ENCODE measurements around the gene DMKN. TPM values are rescaled to one million over a fixed set of nuclear protein-coding genes. Genes with fewer than 3 reads are reported as not detected.

Gene DMKN
- polyA plus RNA-seq, 3 donors, result not detected

DNA sequence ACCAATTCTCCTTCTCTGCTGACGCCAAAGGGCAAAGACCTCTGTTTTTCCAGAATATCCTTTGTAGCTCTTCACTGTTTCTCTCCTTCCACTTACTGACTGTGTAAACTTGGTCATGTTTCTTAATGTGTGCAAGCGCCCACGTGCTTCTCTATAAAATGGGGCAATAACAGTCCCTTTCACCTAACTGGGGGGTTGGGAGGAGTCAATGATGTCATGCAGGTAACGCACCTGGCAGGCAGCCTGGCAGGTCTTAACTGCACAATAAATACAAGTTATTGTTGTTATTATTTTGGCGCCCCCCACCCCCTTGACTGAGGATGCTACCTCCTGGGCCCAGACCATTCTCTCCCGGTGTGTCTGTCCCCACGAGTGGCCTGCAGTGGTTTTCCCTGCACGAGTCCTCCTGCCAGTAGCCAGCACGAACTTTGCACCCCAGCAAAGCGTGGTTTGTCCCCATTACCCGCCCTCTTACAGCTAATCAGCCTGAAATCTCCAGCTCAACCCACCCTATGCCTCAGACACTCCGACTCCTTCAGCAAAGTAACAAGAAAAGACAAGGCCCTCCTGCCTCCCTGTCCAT, 9.4 kb upstream of the DMKN start:
- Histone ChIP-seq H3K9ac (ENCODE audit: insufficient read depth, low read length, poor library complexity, severe bottlenecking) (no peak overlapping the region), H3K4me3 (replicated peaks in 1 of 3; ENCODE audit: low read depth in 2 of 3, low read length in 3 of 3) (no peak overlapping the region), H2AFZ (ENCODE audit: insufficient read depth, low read depth, low read length, poor library complexity, severe bottlenecking) (no peak overlapping the region), H3K9me3 (replicated peaks in 1 of 2; ENCODE audit: control insufficient read depth in 1 of 2, insufficient read depth in 1 of 2, low read length in 2 of 2) (no peaks in the 10 kb centered on the region), H3K27me3 (ENCODE audit: control insufficient read depth in 2 of 2, insufficient read depth in 2 of 2, low read length in 2 of 2) (no peaks in the 10 kb centered on the region), H3K4me1 (ENCODE audit: control insufficient read depth in 1 of 2, insufficient read depth in 2 of 2, low read length in 2 of 2) (no peaks in the 10 kb centered on the region), H3K4me2 (replicated peaks; ENCODE audit: extremely low read depth, low read length, poor library complexity, severe bottlenecking) (no peak overlapping the region), H3K27ac (ENCODE audit: low read depth in 1 of 2, low read length in 2 of 2) (no peak overlapping the region), H3K79me2 (ENCODE audit: insufficient read depth, low read length) (no peaks in the 10 kb centered on the region), H4K20me1 (ENCODE audit: insufficient read depth, low read length) (no peaks in the 10 kb centered on the region), H3K36me3 (replicated peaks in 1 of 2; ENCODE audit: control insufficient read depth in 1 of 2, insufficient read depth in 2 of 2, low read length in 2 of 2) (no peaks in the 10 kb centered on the region)
- Mint-ChIP-seq H3K9me3 (no peaks in the 10 kb centered on the region), H3K27ac (no peak overlapping the region), H3K4me3 (no peak overlapping the region), H3K36me3 (no peaks in the 10 kb centered on the region), H3K4me1 (peaks cover 2% of the 10 kb centered on the region), H3K27me3 (ENCODE audit: low read depth in 3 of 3) (peaks cover 5 to 10% (median 8%) of the 10 kb centered on the region in 3 donors)
- 93% methylated on average over 8 of the region's 12 CpGs for WGBS (ENCODE audit: insufficient coverage)
- no peak for DNase-seq
- intact Hi-C loops (cut with micrococcal nuclease), result no loop called here
- TF ChIP-seq, protein P1, sequence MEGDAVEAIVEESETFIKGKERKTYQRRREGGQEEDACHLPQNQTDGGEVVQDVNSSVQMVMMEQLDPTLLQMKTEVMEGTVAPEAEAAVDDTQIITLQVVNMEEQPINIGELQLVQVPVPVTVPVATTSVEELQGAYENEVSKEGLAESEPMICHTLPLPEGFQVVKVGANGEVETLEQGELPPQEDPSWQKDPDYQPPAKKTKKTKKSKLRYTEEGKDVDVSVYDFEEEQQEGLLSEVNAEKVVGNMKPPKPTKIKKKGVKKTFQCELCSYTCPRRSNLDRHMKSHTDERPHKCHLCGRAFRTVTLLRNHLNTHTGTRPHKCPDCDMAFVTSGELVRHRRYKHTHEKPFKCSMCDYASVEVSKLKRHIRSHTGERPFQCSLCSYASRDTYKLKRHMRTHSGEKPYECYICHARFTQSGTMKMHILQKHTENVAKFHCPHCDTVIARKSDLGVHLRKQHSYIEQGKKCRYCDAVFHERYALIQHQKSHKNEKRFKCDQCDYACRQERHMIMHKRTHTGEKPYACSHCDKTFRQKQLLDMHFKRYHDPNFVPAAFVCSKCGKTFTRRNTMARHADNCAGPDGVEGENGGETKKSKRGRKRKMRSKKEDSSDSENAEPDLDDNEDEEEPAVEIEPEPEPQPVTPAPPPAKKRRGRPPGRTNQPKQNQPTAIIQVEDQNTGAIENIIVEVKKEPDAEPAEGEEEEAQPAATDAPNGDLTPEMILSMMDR (IDR thresholded peaks at IDR 0.05), result no peak

DNA sequence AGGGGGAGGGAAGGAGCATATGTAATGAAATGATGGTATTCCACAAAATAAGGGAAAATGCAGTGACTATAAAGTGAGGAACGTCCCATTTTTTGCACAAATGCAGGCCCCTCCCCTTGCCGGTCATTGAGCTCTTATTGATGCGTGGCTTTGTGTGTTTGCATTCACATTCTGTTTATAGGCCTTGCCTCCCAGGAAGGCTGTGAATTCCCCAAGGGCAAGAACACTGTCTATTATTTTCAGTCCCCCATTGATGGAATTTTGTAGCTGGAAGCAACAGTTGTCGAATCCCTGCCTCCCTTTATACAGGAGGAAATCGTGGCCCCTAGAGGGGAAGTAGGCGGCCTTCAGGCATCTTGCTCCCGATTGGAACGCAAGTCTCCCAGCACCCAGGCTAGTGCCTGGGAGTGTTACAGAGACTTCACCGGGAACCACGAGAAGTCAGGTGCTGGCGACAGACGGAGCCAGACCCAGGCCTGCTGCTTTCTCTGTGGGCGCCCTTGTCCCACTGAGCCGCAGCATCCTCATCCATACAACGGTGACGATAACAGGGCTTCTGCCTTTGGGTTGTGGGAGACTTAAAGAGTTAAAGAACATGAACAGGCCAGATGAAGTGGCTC, 7.8 kb upstream of the DMKN start:
- Histone ChIP-seq H3K4me1 (ENCODE audit: control insufficient read depth in 1 of 2, insufficient read depth in 2 of 2, low read length in 2 of 2) (no peaks in the 10 kb centered on the region), H2AFZ (ENCODE audit: insufficient read depth, low read depth, low read length, poor library complexity, severe bottlenecking) (no peak overlapping the region), H3K9ac (ENCODE audit: insufficient read depth, low read length, poor library complexity, severe bottlenecking) (no peak overlapping the region), H3K27me3 (ENCODE audit: control insufficient read depth in 2 of 2, insufficient read depth in 2 of 2, low read length in 2 of 2) (no peaks in the 10 kb centered on the region), H3K4me2 (replicated peaks; ENCODE audit: extremely low read depth, low read length, poor library complexity, severe bottlenecking) (no peak overlapping the region), H3K79me2 (ENCODE audit: insufficient read depth, low read length) (no peaks in the 10 kb centered on the region), H3K9me3 (replicated peaks in 1 of 2; ENCODE audit: control insufficient read depth in 1 of 2, insufficient read depth in 1 of 2, low read length in 2 of 2) (no peaks in the 10 kb centered on the region), H4K20me1 (ENCODE audit: insufficient read depth, low read length) (no peaks in the 10 kb centered on the region), H3K27ac (ENCODE audit: low read depth in 1 of 2, low read length in 2 of 2) (no peak overlapping the region), H3K4me3 (replicated peaks in 1 of 3; ENCODE audit: low read depth in 2 of 3, low read length in 3 of 3) (no peak overlapping the region), H3K36me3 (replicated peaks in 1 of 2; ENCODE audit: control insufficient read depth in 1 of 2, insufficient read depth in 2 of 2, low read length in 2 of 2) (no peaks in the 10 kb centered on the region)
- Mint-ChIP-seq H3K27ac (peak overlapping the region in 1 of 7 donors; percentile 3), H3K27me3 (ENCODE audit: low read depth in 3 of 3) (peaks cover 7 to 10% (median 7%) of the 10 kb centered on the region in 3 donors), H3K4me3 (no peak overlapping the region), H3K9me3 (peaks cover 0 to 2% (median 0%) of the 10 kb centered on the region in 7 donors), H3K36me3 (no peaks in the 10 kb centered on the region), H3K4me1 (peaks cover 2% of the 10 kb centered on the region)
- TF ChIP-seq, protein P1 (IDR thresholded peaks at IDR 0.05), result no peak
- intact Hi-C loops (cut with micrococcal nuclease), result no loop called here
- DNase-seq, result no peak
- 69% methylated on average over 10 of the region's 16 CpGs for WGBS (ENCODE audit: insufficient coverage)
